ENCODE data around the gene FOXJ3. TPM values are rescaled to one million over a fixed set of nuclear protein-coding genes. Genes with fewer than 3 reads are reported as not detected.

The FOXJ3 gene
- total RNA-seq, 4 donors from 2014 or later = 31.2 to 88.4 (median 81.5) TPM

DNA sequence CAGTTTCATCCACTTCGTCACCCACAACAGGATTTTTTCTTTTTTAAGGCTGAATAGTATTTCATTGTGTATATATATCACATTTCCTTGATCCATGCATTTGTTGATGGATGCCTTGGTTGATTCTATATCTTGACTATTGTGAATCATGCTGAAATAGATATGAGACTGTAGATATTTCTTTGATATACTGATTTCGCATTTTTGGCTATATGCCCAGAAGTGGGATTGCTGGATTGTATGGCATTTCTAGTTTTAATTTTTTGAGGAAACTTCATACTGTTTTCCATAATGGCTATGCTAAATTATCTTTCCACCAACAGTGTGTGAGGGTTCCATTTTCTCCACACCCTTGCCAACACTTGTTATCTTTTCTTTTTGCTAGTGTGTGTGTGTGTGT, 176.8 kb downstream of the FOXJ3 start:
- intact Hi-C loops (cut with DNase I; ENCODE audit: low total_unique reads) = no loop called here
- Histone ChIP-seq H3K27me3 (no peaks in the 10 kb centered on the region), H3K4me1 (no peaks in the 10 kb centered on the region), H3K9me3 (no peaks in the 10 kb centered on the region), H3K4me3 (no peak overlapping the region), H3K27ac (no peak overlapping the region), H3K36me3 (no peaks in the 10 kb centered on the region)
- no peak for TF ChIP-seq CTCF (IDR thresholded peaks at IDR 0.05)
- TF ChIP-seq POLR2A (IDR thresholded peaks at IDR 0.05) = no peak
- no peak for DNase-seq

GRCh38 chr1:42157667-42158066, 177.4 kb downstream of the FOXJ3 start:
- no peaks in the 10 kb centered on the region for H3K4me1 ChIP-seq
- no peaks in the 10 kb centered on the region for H3K9me3 ChIP-seq
- no peak for TF ChIP-seq POLR2A (IDR thresholded peaks at IDR 0.05)
- TF ChIP-seq CTCF (IDR thresholded peaks at IDR 0.05) = no peak
- intact Hi-C loops (cut with DNase I; ENCODE audit: low total_unique reads) = no loop called here
- no peaks in the 10 kb centered on the region for H3K36me3 ChIP-seq
- H3K4me3 ChIP-seq = no peak overlapping the region
- no peaks in the 10 kb centered on the region for H3K27me3 ChIP-seq
- no peak for DNase-seq
- no peak overlapping the region for H3K27ac ChIP-seq

- TF ChIP-seq POLR2A (IDR thresholded peaks at IDR 0.05) = no peak
- TF ChIP-seq CTCF (IDR thresholded peaks at IDR 0.05) = no peak
- no peak for DNase-seq
- no peak overlapping the region for H3K27ac ChIP-seq
- no peaks in the 10 kb centered on the region for H3K9me3 ChIP-seq
- no peaks in the 10 kb centered on the region for H3K4me1 ChIP-seq
- no peak overlapping the region for H3K4me3 ChIP-seq
- no peaks in the 10 kb centered on the region for H3K36me3 ChIP-seq
- H3K27me3 ChIP-seq = no peaks in the 10 kb centered on the region
- intact Hi-C loops (cut with DNase I; ENCODE audit: low total_unique reads) = no loop called here
Observed at GRCh38 chr1:42155362-42155761, 179.7 kb downstream of the FOXJ3 start.

DNA sequence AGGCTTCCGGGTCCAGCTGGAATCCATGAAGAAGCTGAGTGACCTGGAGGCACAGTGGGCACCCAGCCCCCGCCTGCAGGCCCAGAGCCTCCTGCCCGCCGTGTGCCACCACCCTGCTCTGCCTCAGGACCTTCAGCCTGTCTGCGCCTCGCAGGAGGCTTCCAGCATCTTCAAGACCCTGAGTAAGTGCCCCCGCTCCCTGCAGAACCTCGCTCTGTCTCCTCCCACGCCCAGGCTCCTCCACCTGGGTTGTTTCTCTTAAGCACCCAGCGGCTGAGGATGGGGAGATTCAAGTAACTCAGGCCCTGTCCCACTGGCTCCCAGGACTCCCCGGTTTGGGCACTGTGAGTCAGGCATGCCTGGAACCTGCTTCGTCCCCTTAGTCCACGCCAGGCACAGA, 180.3 kb downstream of the FOXJ3 start:
- Histone ChIP-seq H3K4me3 (no peak overlapping the region), H3K27ac (no peak overlapping the region), H3K9me3 (no peaks in the 10 kb centered on the region), H3K36me3 (no peaks in the 10 kb centered on the region), H3K4me1 (no peaks in the 10 kb centered on the region), H3K27me3 (no peaks in the 10 kb centered on the region)
- no peak for DNase-seq
- TF ChIP-seq POLR2A (IDR thresholded peaks at IDR 0.05) = no peak
- TF ChIP-seq CTCF (IDR thresholded peaks at IDR 0.05) = no peak
- intact Hi-C loops (cut with DNase I; ENCODE audit: low total_unique reads) = no loop called here

- TF ChIP-seq POLR2A (IDR thresholded peaks at IDR 0.05) (no peak), CTCF (IDR thresholded peaks at IDR 0.05) (no peak)
- no peak for DNase-seq
- H3K27me3 ChIP-seq = no peaks in the 10 kb centered on the region
- H3K9me3 ChIP-seq = no peaks in the 10 kb centered on the region
- H3K4me1 ChIP-seq = no peaks in the 10 kb centered on the region
- no peak overlapping the region for H3K27ac ChIP-seq
- H3K36me3 ChIP-seq = no peaks in the 10 kb centered on the region
- intact Hi-C loops (cut with DNase I; ENCODE audit: low total_unique reads) = no loop called here
- H3K4me3 ChIP-seq = no peak overlapping the region
Observed at GRCh38 chr1:42153624-42154023, 181.4 kb downstream of the FOXJ3 start.

Measured in uterus (tissue), 4 donors.